ENCODE data around the gene CCL17. TPM values are rescaled to one million over a fixed set of nuclear protein-coding genes. Genes with fewer than 3 reads are reported as not detected.

Gene CCL17
- total RNA-seq, 1 experiment from 2014 or later = not detected

DNA sequence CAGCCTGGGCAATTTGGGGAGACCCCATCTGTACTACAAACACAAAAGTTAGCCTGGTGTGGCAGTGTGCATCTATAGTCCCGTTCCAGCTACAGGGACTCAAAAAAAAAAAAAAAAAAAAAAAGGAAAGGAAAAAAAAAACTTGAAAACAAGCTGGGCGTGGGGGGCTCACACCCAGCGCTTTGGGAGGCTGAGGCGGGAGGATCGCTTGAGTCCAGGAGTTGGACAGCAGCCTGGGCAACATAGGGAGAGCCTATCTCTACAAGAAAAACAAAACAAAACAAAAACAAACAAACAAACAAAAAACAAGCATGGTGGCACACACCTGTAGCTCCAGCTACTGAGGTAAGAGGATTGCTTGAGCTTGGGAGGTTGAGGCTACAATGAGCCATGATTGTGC, 12.9 kb upstream of the CCL17 start:
- H3K9me3 Mint-ChIP-seq (ENCODE audit: low read depth, unreplicated experiment) = no peaks in the 10 kb centered on the region
- CTCF ChIA-PET = interaction anchor here (0.6 to 1.9 kb wide), 4 partner anchors 11 to 62 kb away, joined by 3 to 10 read pairs (median 9); no protein-coding TSS in a partner anchor
- TF ChIP-seq, protein P1, sequence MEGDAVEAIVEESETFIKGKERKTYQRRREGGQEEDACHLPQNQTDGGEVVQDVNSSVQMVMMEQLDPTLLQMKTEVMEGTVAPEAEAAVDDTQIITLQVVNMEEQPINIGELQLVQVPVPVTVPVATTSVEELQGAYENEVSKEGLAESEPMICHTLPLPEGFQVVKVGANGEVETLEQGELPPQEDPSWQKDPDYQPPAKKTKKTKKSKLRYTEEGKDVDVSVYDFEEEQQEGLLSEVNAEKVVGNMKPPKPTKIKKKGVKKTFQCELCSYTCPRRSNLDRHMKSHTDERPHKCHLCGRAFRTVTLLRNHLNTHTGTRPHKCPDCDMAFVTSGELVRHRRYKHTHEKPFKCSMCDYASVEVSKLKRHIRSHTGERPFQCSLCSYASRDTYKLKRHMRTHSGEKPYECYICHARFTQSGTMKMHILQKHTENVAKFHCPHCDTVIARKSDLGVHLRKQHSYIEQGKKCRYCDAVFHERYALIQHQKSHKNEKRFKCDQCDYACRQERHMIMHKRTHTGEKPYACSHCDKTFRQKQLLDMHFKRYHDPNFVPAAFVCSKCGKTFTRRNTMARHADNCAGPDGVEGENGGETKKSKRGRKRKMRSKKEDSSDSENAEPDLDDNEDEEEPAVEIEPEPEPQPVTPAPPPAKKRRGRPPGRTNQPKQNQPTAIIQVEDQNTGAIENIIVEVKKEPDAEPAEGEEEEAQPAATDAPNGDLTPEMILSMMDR (IDR thresholded peaks at IDR 0.05; ENCODE audit: unreplicated experiment) = no peak
- no peaks in the 10 kb centered on the region for H3K27me3 Mint-ChIP-seq (ENCODE audit: unreplicated experiment)
- peaks cover 13% of the 10 kb centered on the region for H3K36me3 Mint-ChIP-seq (ENCODE audit: insufficient read depth, unreplicated experiment)
- no peak overlapping the region for H3K4me3 Mint-ChIP-seq (ENCODE audit: low read depth, unreplicated experiment)
- no TSS peak for BruUV-seq (replicated peaks)
- intact Hi-C loops (cut with micrococcal nuclease; ENCODE audit: unreplicated experiment) = no loop called here
- H3K4me1 Mint-ChIP-seq (ENCODE audit: low read depth, unreplicated experiment) = peaks cover 60% of the 10 kb centered on the region
- no peak for DNase-seq
- H3K27ac Mint-ChIP-seq (ENCODE audit: unreplicated experiment) = no peak overlapping the region

DNA sequence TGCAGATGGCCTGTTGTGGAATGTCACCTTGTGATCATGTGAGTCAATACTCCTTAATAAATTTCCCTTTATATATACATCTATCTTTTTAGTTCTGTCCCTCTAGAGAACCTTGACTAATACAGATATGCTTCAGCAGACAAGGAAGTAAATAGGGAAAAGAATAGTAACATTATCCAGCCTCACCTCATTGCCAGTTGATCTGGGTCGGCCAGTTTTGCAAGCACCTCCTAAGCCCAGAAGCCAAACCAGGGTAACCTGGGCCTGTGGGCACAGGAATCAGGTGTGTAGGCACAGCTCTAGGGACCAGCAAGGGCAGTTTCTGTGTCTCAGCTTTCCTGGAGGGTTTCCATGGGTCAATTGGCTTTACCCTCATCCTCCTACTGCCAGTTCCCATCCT, 11.9 kb upstream of the CCL17 start:
- CTCF ChIA-PET = interaction anchor here (0.6 to 1.9 kb wide), 3 partner anchors 15 to 277 kb away, joined by 4 to 10 read pairs (median 10); no protein-coding TSS in a partner anchor
- Mint-ChIP-seq H3K4me1 (ENCODE audit: low read depth, unreplicated experiment) (peaks cover 51% of the 10 kb centered on the region), H3K36me3 (ENCODE audit: insufficient read depth, unreplicated experiment) (peaks cover 13% of the 10 kb centered on the region), H3K4me3 (ENCODE audit: low read depth, unreplicated experiment) (no peak overlapping the region), H3K9me3 (ENCODE audit: low read depth, unreplicated experiment) (no peaks in the 10 kb centered on the region), H3K27ac (ENCODE audit: unreplicated experiment) (peak overlapping the region; percentile 74), H3K27me3 (ENCODE audit: unreplicated experiment) (no peaks in the 10 kb centered on the region)
- peak; percentile 82 for DNase-seq
- intact Hi-C loops (cut with micrococcal nuclease; ENCODE audit: unreplicated experiment) = no loop called here
- TF ChIP-seq, protein P1 (IDR thresholded peaks at IDR 0.05; ENCODE audit: unreplicated experiment) = no peak
- no TSS peak for BruUV-seq (replicated peaks)

DNA sequence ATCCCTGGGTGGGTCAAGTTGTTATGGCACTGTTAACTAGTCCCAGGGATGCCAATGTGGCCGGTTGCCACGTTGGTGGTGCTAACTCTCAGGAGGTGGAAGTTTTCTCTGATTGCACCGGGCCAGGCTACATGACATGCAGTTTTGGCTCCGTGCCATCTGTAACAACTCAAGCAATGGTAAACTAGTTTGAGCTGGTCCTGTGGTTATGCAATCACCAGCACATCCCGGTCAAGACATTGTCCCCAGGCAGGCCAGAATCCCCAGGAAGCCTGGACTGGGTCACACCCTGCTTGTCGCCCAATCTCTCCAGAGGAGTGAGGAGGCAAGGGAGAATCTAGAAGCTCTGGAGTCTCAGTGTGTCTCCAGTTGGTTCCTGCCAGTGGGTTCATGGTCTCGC, 10.1 kb upstream of the CCL17 start:
- CTCF ChIA-PET = interaction anchor here (1.0 to 1.1 kb wide), 2 partner anchors 22 to 53 kb away, joined by 3 to 4 read pairs; no protein-coding TSS in a partner anchor
- no peaks in the 10 kb centered on the region for H3K27me3 Mint-ChIP-seq (ENCODE audit: unreplicated experiment)
- peak overlapping the region; percentile 74 for H3K27ac Mint-ChIP-seq (ENCODE audit: unreplicated experiment)
- DNase-seq = peak; percentile 71
- peaks cover 7% of the 10 kb centered on the region for H3K36me3 Mint-ChIP-seq (ENCODE audit: insufficient read depth, unreplicated experiment)
- TF ChIP-seq, protein P1 (IDR thresholded peaks at IDR 0.05; ENCODE audit: unreplicated experiment) = no peak
- H3K4me3 Mint-ChIP-seq (ENCODE audit: low read depth, unreplicated experiment) = no peak overlapping the region
- peaks cover 33% of the 10 kb centered on the region for H3K4me1 Mint-ChIP-seq (ENCODE audit: low read depth, unreplicated experiment)
- no TSS peak for BruUV-seq (replicated peaks)
- intact Hi-C loops (cut with micrococcal nuclease; ENCODE audit: unreplicated experiment) = no loop called here
- no peaks in the 10 kb centered on the region for H3K9me3 Mint-ChIP-seq (ENCODE audit: low read depth, unreplicated experiment)

DNA sequence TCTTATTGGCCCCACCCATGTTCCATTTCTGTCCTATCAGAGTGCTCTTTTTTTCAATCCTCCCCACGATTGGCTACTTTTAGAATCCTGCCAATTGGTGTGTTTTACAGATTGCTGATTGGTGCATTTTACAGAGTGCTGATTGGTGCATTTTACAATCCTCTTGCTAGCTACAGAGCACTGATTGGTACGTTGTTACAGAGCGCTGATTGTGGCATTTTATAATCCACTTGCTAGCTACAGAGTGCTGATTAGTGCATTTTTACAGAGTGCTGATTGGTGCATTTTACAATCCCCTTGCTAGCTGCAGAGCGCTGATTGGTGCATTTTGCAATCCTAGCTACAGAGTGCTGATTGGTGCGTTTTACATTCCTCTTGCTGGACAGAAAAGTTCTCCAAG, 9.5 kb upstream of the CCL17 start:
- Mint-ChIP-seq H3K36me3 (ENCODE audit: insufficient read depth, unreplicated experiment) (peaks cover 7% of the 10 kb centered on the region), H3K4me1 (ENCODE audit: low read depth, unreplicated experiment) (peaks cover 27% of the 10 kb centered on the region), H3K27me3 (ENCODE audit: unreplicated experiment) (no peaks in the 10 kb centered on the region), H3K27ac (ENCODE audit: unreplicated experiment) (no peak overlapping the region), H3K9me3 (ENCODE audit: low read depth, unreplicated experiment) (no peaks in the 10 kb centered on the region), H3K4me3 (ENCODE audit: low read depth, unreplicated experiment) (no peak overlapping the region)
- no TSS peak for BruUV-seq (replicated peaks)
- CTCF ChIA-PET = interaction anchor here (0.5 to 1.0 kb wide), 4 partner anchors 12 to 53 kb away, joined by 3 to 4 read pairs (median 4); no protein-coding TSS in a partner anchor
- TF ChIP-seq, protein P1 (IDR thresholded peaks at IDR 0.05; ENCODE audit: unreplicated experiment) = no peak
- DNase-seq = no peak
- intact Hi-C loops (cut with micrococcal nuclease; ENCODE audit: unreplicated experiment) = no loop called here
